HCT116 (cell line): ENCODE measurements around the gene SUGCT. TPM values are rescaled to one million over a fixed set of nuclear protein-coding genes. Genes with fewer than 3 reads are reported as not detected.

Experiments used
- ATAC-seq: fragments of 200-7000 bp; cut with Tn5 transposase; 2 replicates; pipeline ENCODE4 v1.9.1; 2020; ENCODE audit warnings: mild to moderate bottlenecking, moderate library complexity
- BruUV-seq: library from RNA; stranded (reverse); fragments of 400-500 nt; replicated peaks from 2 replicates; lab custom pipeline; 2021; lab: Mats Ljungman, UMichigan
- CTCF ChIA-PET: fragments of 300-600 bp; sonication (Branson Sonifier 250); formaldehyde crosslinking; loops from one replicate; lab custom pipeline; 2021; ENCODE audit warnings: antibody characterized with exemption; lab: Charles Lee
- POLR2A ChIA-PET: fragments of 300-600, 350-600 bp; sonication (Branson Sonifier 250); formaldehyde crosslinking; loops from one replicate; lab custom pipeline; 2021; ENCODE audit warnings: antibody characterized with exemption; lab: Charles Lee
- RAD21 ChIA-PET, 2 experiments: fragments of 300-600 bp; sonication (Branson Sonifier 250); formaldehyde crosslinking; loops; one replicate each; lab custom pipeline; 2023; ENCODE audit warnings: low total read pairs in 2 of 2; ENCODE audit not compliant: uncharacterized antibody in 2 of 2, unreplicated experiment in 2 of 2, low non-redundant PET in 1 of 2; lab: Charles Lee
- DNase-seq: peaks from one replicate; pipeline ENCODE4 v3.0.0-alpha.2; 2010; ENCODE audit warnings: low read depth, low spot score
- H2AFZ ChIP-seq: fragments of 200-600 bp; shearing (Covaris generic), sonication (generic); 2 replicates; pipeline ENCODE4 v1.6.1; 2017; ENCODE audit warnings: low read depth, mixed run types, mixed read lengths, antibody characterized with exemption, low read length; ENCODE audit not compliant: poor library complexity, severe bottlenecking
- H3K27ac ChIP-seq: 2 replicates; pipeline ENCODE4 v1.5.1; 2012; ENCODE audit warnings: low read depth, low read length
- H3K27me3 ChIP-seq: fragments of 200-600 bp; sonication (generic); 2 replicates; pipeline ENCODE4 v1.6.1; 2016; ENCODE audit warnings: mixed run types, low read length, mixed read lengths; ENCODE audit not compliant: insufficient read depth
- H3K36me3 ChIP-seq, 2 experiments: fragments of 200-500 bp in 1 of 2; fragments of 200-600 bp in 1 of 2; sonication (Bioruptor generic) in 1 of 2; sonication (generic) in 1 of 2; 2 replicates each; pipeline versions ENCODE4 v1.5.1 to v1.6.1; 2014 to 2016; ENCODE audit warnings: low read length in 2 of 2, inconsistent platforms in 1 of 2, mixed read lengths in 1 of 2, mixed run types in 1 of 2; ENCODE audit not compliant: insufficient read depth in 2 of 2, control insufficient read depth in 1 of 2
- H3K4me1 ChIP-seq, 2 experiments: fragments of 200-600 bp in 1 of 2; sonication (generic) in 1 of 2; 2 replicates each; pipeline versions ENCODE4 v1.5.1 to v1.6.1; 2012 to 2017; ENCODE audit warnings: low read length in 2 of 2, inconsistent platforms in 1 of 2, mild to moderate bottlenecking in 1 of 2, mixed read lengths in 1 of 2, mixed run types in 1 of 2, moderate library complexity in 1 of 2; ENCODE audit not compliant: insufficient read depth in 2 of 2, control insufficient read depth in 1 of 2
- H3K4me2 ChIP-seq: fragments of 200-600 bp; sonication (generic); 2 replicates; pipeline ENCODE4 v1.6.1; 2017; ENCODE audit warnings: mixed run types, low read length, mixed read lengths
- H3K4me3 ChIP-seq, 2 experiments: fragments of 200-600 bp in 1 of 2; sonication (generic) in 1 of 2; replicated peaks in 1 of 2; 2 replicates each; pipeline ENCODE4 v1.5.1; 2011 to 2016; ENCODE audit warnings: low read length in 2 of 2, control low read depth in 1 of 2, low read depth in 1 of 2, mild to moderate bottlenecking in 1 of 2, mixed read lengths in 1 of 2, mixed run types in 1 of 2
- H3K79me2 ChIP-seq: fragments of 200-600 bp; sonication (generic); 2 replicates; pipeline ENCODE4 v1.6.1; 2017; ENCODE audit warnings: mild to moderate bottlenecking, mixed run types, low read length, moderate library complexity, mixed read lengths; ENCODE audit not compliant: insufficient read depth
- H3K9ac ChIP-seq: fragments of 200-600 bp; sonication (generic); 2 replicates; pipeline ENCODE4 v1.6.1; 2016; ENCODE audit warnings: low read length, mixed read lengths
- H3K9me2 ChIP-seq: fragments of 200-600 bp; sonication (generic), shearing (Covaris generic); 2 replicates; pipeline ENCODE4 v1.6.1; 2017; ENCODE audit warnings: mixed run types, mild to moderate bottlenecking, moderate library complexity; ENCODE audit not compliant: insufficient read depth
- H3K9me3 ChIP-seq, 2 experiments: fragments of 200-500 bp in 1 of 2; fragments of 200-600 bp in 1 of 2; sonication (Bioruptor generic) in 1 of 2; sonication (generic) in 1 of 2; 2 replicates each; pipeline ENCODE4 v1.6.1; 2014 to 2017; ENCODE audit warnings: low read length in 2 of 2, mixed read lengths in 2 of 2, inconsistent platforms in 1 of 2, low read depth in 1 of 2, mild to moderate bottlenecking in 1 of 2, mixed run types in 1 of 2, moderate library complexity in 1 of 2; ENCODE audit not compliant: control insufficient read depth in 1 of 2, insufficient read depth in 1 of 2
- H4K20me1 ChIP-seq: fragments of 200-600 bp; sonication (generic), shearing (Covaris generic); 2 replicates; pipeline ENCODE4 v1.6.1; 2017; ENCODE audit warnings: mixed run types, mild to moderate bottlenecking, moderate library complexity; ENCODE audit not compliant: insufficient read depth
- CBX3 ChIP-seq: IDR thresholded peaks from 2 replicates; pipeline ENCODE4 v1.6.1; 2012; ENCODE audit warnings: low read depth
- CEBPB ChIP-seq: IDR thresholded peaks from 2 replicates; pipeline ENCODE4 v1.6.1; 2012; ENCODE audit warnings: low read depth
- EZH2 ChIP-seq: fragments of 200-600 bp; sonication (generic); IDR thresholded peaks from 2 replicates; pipeline ENCODE4 v1.6.1; 2017; ENCODE audit warnings: antibody characterized with exemption, mixed run types
- FOSL1 ChIP-seq: IDR thresholded peaks from 2 replicates; pipeline ENCODE4 v1.6.1; 2012; ENCODE audit warnings: low read depth
- SP1 ChIP-seq: IDR thresholded peaks from 2 replicates; pipeline ENCODE4 v1.6.1; 2012; ENCODE audit warnings: low read depth
- SRF ChIP-seq: IDR thresholded peaks from 2 replicates; pipeline ENCODE4 v1.6.1; 2012; ENCODE audit warnings: low read depth
- ZNF274 ChIP-seq: fragments of 200-500 bp; sonication (Bioruptor generic); IDR thresholded peaks from 2 replicates; pipeline ENCODE4 v1.6.1; 2014; ENCODE audit warnings: mild to moderate bottlenecking, low read depth, low read length, inconsistent platforms
- intact Hi-C: fragments of 100-400 bp; cut with micrococcal nuclease; formaldehyde crosslinking; loops from 2 replicates; pipeline ENCODE4 v1.10.0; 2022
- total RNA-seq: library from RNA; stranded (reverse); gene quantifications from one replicate; pipeline ENCODE4 v1.2.1, GENCODE V29; 2021; ENCODE audit not compliant: unreplicated experiment
- TF ChIP-seq, protein P1 (sequence below): IDR thresholded peaks from 2 replicates; pipeline ENCODE4 v1.6.1; 2012
- TF ChIP-seq, protein P2 (sequence below): IDR thresholded peaks from 2 replicates; pipeline ENCODE4 v1.6.1; 2012; ENCODE audit warnings: low read depth

SUGCT gene
- total RNA-seq, 1 experiment from 2014 or later: 4.4 TPM

DNA sequence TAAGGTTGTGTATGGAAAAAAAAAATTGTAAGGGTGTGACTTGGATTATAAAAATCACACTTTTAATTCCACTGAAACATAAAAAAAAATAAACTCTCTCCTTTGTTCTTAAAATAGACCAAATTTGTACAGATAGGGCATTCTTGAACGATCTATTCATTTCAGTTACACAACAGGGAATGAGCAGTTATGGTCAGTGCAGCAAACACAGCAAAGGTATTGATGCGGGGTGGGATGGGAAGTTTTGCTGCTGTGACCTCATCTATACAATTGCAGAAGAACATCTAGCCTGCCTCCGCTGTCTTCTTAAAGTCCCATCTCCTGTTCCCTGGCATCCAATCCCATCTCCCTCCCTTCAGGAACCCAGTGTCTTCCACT, 580.2 kb downstream of the SUGCT start:
- no peak overlapping the region for H3K4me2 ChIP-seq
- H3K27ac ChIP-seq: no peak overlapping the region
- BruUV-seq: no TSS peak
- TF ChIP-seq, protein P1, sequence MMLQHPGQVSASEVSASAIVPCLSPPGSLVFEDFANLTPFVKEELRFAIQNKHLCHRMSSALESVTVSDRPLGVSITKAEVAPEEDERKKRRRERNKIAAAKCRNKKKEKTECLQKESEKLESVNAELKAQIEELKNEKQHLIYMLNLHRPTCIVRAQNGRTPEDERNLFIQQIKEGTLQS: no peak
- TF ChIP-seq EZH2 (no peak), CBX3 (no peak), SRF (no peak), ZNF274 (no peak), CEBPB (no peak), FOSL1 (no peak), SP1 (no peak)
- TF ChIP-seq, protein P2, sequence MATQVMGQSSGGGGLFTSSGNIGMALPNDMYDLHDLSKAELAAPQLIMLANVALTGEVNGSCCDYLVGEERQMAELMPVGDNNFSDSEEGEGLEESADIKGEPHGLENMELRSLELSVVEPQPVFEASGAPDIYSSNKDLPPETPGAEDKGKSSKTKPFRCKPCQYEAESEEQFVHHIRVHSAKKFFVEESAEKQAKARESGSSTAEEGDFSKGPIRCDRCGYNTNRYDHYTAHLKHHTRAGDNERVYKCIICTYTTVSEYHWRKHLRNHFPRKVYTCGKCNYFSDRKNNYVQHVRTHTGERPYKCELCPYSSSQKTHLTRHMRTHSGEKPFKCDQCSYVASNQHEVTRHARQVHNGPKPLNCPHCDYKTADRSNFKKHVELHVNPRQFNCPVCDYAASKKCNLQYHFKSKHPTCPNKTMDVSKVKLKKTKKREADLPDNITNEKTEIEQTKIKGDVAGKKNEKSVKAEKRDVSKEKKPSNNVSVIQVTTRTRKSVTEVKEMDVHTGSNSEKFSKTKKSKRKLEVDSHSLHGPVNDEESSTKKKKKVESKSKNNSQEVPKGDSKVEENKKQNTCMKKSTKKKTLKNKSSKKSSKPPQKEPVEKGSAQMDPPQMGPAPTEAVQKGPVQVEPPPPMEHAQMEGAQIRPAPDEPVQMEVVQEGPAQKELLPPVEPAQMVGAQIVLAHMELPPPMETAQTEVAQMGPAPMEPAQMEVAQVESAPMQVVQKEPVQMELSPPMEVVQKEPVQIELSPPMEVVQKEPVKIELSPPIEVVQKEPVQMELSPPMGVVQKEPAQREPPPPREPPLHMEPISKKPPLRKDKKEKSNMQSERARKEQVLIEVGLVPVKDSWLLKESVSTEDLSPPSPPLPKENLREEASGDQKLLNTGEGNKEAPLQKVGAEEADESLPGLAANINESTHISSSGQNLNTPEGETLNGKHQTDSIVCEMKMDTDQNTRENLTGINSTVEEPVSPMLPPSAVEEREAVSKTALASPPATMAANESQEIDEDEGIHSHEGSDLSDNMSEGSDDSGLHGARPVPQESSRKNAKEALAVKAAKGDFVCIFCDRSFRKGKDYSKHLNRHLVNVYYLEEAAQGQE: no peak
- H3K9me3 ChIP-seq: no peaks in the 10 kb centered on the region
- H3K36me3 ChIP-seq: no peaks in the 10 kb centered on the region
- CTCF ChIA-PET: no interaction called here
- H3K79me2 ChIP-seq: no peaks in the 10 kb centered on the region
- POLR2A ChIA-PET: no interaction called here
- ATAC-seq (no peak), DNase-seq (no peak)
- H4K20me1 ChIP-seq: no peaks in the 10 kb centered on the region
- RAD21 ChIA-PET: no interaction called here
- H3K27me3 ChIP-seq: no peaks in the 10 kb centered on the region
- H3K9me2 ChIP-seq: no peaks in the 10 kb centered on the region
- no peak overlapping the region for H3K4me3 ChIP-seq
- H2AFZ ChIP-seq: no peak overlapping the region
- no peak overlapping the region for H3K9ac ChIP-seq
- intact Hi-C loops: no loop called here
- H3K4me1 ChIP-seq: peaks cover 12 to 14% of the 10 kb centered on the region in 2 experiments
